ENCODE results near the gene SUCLA2.
"Not testable (repeated sequence)": the region's sequence is repeated elsewhere in the genome, so short reads cannot be mapped to it uniquely, and the experiment has no call there.

Gene SUCLA2

DNA sequence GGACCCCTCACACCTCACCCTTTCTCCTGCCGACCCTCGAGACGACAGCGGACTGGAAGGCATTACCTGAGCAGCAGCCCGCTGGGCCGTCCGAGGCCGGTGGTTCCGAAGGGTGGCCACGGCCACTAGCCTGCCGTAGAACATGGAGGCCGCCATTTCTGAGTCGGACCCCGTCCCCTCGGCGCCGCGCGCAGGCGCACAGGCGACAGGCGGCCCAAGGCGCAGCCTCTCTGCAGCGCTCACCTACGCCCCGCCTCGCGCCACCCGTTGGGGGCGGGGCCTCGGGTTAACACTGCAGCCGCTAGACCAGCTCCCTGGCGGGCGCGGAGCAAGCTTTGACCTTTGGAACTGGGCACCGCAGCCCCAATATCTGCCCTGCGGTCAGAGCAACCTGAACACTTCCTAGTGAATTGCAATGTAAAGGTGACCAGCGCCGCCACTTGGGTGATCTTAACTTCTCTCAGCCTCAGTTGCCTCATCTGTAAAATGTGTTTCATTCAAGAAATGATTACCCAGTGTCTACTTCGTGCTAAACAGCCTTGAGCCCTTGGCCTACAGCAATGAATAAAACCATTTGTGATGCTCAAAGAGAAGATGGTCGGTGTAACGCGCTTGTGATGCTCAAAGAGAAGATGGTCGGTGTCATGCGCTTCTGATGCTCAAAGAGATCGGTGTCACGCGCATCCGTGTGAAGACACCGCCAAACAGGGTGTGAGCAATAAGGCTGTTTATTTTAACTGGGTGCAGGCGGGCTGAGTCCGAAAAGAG, at the start of gene SUCLA2:
SUCLA2 (minus strand) TSS at position 160 of the 768 bp plus-strand sequence; CDS start at position 156, 4 bp downstream.
- DNase-seq (ENCODE audit: low read depth): peak; percentile 87

DNA sequence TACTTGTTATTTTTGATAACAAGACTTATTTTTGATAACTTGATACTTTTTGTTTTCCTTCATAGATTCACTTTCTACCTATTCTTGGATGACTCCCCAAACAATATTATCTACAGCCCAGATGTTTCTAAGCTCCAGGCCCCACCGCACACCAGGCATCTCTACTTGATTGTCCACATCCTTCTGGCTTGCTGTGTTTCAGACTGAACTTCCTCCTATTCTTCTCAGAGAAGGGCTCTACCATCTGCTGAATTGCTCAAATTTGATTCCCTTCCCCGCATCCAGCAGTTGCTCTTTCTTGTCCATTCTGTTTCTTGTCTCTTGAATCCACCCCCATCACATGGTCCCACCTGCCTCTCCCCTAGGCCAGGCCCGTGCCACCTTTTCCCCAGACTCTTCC, 49.5 kb upstream of the SUCLA2 start:
- no peak for DNase-seq (ENCODE audit: low read depth)

DNA sequence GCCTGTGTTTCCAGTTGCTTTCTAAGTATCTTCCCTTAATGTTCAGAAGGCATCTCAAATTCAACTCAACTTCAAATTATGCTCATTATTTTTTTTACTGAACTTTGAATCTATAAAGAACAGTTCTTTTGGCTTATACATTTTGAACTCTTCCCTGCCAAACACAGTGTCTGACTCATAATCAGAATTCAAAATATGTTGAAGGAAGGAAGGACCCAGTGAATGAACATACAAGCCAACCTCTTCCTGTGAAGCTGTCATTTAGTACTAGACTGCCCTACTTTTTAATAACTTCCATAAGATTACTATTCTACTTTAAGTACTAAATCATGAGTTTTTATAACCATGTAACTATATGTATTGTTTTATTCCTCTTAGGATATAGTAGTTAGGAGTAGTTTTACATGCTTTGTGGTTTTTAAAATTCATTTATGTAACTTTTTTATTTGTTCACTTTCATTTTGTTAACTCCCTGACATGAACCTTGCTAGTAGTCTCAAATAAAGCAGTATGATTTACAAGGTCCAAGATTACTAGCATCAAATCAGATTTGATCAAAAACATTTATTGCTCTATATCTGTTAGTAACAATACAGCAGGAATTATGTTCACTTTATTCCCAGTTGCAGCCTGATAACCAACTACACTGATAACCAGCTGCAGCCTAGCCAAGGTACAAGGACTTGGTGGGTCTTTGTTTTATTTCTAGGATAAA, 42.9 kb upstream of the SUCLA2 start:
- DNase-seq (ENCODE audit: low read depth): no peak

DNA sequence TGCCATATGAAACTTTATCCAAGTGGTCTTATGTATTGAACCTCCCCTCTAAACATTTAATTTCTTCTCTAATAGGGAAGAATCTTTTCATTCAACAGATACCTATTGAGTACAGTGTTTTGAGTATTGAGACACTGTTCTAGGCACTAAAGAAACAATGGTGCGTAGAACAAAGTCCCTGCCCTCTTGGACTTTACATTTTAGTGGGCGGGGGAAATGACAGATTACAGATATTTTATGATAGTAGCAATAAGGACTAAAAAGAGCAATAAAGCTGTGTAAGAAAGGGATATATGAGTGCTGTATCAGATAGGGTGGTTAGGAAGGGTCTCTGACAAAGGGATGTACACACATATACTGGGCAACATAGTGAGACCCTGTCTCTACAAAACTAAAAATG, 41.8 kb upstream of the SUCLA2 start:
- DNase-seq (ENCODE audit: low read depth): no peak

DNA sequence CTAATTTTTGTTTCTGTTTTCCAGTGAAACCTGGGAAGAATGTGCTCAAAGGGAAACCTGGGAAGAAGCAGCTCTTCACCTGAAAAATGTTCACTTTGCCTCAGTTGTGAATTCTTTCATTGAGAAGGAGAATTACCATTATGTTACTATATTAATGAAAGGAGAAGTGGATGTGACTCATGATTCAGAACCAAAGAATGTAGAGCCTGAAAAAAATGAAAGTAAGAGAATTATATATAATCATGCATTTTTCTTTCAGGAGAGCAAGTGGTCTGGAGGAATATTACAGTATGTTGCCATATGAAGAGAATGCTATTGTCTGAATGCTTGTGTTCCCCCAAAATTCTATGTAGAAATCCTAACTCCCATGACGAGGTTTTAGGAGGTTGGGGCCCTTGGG, 39.8 kb upstream of the SUCLA2 start:
- DNase-seq (ENCODE audit: low read depth): no peak

DNA sequence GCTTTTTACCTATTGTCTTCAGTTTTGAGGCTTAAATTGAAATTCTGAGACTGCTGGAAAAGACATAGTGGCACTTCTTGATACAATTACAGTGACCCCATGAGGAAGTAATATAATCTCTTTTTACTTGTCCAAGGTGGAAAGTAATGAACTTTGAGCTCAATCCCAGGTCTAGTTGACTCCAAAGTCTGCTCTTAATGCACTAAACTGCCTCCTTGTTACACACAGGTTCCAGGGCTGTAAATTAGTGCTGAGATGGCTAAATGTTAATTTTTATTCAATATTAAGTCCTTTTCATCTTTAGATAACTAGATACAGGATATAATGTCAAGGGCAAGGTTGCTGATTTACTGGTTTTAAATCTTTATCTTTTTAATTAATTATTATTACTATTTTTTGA, 39.0 kb upstream of the SUCLA2 start:
- DNase-seq (ENCODE audit: low read depth): no peak

DNA sequence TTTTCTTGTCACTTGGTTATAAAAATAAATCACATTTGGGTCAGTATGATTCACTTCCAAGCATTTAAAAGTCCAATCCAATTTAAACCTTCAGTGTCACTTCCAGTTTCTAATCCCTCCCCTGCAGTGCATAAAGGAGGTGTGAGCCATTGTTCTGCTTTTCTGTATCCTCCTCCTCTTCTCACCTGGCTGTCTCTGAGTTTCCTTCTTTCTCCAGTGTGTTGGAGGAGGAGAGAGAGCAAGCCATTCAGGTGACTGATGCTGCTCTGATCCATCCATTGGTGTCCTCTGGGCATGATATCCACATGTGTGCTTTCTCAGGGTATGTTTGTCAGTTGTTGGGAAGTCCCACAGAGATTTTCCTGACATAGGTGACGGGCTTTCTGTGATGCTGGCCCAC, 37.7 kb upstream of the SUCLA2 start:
- DNase-seq (ENCODE audit: low read depth): no peak

DNA sequence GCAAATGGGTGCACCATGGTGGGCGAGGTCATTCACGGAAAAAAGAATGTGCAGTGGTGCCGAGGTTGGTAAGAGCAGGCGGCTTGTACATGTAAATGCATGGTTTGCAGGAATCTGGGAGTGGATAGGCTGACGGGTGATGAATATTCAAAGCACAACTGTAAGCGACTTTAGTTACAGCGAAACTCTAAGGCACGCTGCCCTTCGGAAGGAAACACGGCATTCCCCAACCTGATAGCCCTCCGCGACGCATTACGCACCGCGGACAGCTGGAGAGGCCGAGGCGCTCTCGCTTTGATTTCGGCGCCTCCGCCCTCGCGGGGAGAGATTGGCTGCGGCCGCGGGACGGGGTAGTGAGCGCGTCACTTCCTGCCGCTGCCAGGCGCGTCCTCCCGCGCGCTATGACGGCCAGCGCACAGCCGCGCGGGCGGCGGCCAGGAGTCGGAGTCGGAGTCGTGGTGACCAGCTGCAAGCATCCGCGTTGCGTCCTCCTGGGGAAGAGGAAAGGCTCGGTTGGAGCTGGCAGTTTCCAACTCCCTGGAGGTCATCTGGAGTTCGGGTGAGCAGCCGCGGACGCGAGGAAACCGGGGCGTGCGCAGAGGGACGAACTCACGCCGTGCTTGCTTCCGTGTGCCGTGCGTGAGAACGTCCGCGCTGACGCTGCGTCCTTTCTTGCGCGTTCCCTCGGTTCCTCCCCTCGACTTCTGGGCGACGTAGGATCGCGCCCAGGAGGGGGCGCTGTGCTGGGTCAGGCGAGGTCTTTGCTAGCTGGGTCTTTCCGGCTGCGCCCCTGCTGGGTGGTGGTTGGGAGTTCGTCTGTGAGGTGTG, 36.5 kb upstream of the SUCLA2 start, which contains the start of gene NUDT15:
NUDT15 (plus strand) TSS at position 381 of the 828 bp plus-strand sequence; CDS start at position 402, 21 bp downstream.
- DNase-seq (ENCODE audit: low read depth): peak; percentile 89

DNA sequence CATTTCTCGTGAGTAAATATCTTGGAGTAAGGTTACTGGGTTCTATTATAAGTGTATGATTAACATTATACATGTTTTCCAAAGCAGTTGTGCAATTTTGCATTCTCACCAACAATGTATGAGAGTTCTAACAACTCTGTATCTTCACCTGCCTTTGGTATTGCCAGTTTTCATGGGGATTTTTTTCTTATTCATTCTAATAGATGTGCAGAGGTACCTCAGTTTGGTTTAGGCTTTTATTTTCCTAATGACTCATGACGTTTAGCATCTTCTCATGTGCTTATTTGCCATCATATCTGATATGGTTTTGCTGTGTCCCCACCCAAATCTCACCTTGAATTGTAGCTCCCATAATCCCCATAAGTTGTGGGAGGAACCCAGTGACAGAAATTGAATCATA, 28.8 kb upstream of the SUCLA2 start:
- DNase-seq (ENCODE audit: low read depth): no peak

DNA sequence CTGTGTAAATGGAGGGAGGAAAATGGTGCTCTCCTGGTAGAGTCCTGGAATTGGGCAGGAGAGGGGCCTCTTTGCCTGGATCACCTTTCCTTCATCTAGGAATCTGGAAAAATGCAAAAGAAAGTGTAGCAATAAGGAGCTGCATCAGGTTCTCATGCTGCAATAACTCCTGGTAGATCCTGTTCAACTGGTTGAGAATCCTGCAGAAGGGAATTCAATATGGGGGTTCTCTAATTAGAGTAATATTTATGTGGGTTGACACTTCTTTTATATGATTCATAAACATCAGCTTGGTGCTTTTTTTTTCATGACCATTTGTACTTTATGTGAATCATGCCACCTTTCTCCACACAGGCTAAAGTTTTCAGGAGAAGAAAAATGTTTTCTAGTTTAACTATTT, 27.0 kb upstream of the SUCLA2 start:
- no peak for DNase-seq (ENCODE audit: low read depth)

DNA sequence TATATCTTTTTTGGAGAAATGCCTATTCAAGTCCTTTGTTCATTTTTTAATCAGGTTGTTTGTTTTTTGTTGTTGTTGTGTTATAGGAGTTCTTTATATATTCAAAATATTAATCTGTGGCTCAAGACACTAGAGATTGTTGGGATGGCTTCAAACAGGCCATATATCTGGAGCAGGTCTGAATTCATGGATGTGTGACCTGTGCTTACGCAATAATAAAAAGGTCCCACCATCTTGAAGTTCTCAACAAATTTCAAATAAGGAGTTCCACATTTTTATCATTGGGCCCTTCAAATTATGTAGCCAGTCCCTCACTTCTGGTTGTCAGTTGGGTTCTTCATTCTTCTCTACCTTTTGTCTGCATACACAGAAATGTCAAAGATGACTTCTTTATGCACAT, 18.7 kb upstream of the SUCLA2 start:
- no peak for DNase-seq (ENCODE audit: low read depth)

DNA sequence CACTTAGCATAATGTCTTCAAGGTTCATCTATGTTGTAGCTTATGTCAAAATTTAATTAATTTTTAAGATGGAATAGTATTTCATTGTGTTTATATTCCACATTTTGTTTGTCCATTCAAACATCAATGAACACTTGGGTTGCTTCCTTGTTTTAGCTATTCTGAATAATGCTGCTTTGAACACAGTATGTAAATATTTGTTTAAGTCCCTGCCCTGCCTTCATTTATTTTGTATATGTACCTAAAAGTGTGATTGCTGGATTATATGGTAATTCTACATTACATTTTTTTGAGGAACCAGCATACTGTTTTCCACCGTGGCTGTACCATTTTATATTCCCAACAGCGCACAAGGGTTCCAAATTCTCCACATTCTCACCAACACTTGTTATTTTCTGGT, 17.6 kb upstream of the SUCLA2 start:
- DNase-seq (ENCODE audit: low read depth): no peak

DNA sequence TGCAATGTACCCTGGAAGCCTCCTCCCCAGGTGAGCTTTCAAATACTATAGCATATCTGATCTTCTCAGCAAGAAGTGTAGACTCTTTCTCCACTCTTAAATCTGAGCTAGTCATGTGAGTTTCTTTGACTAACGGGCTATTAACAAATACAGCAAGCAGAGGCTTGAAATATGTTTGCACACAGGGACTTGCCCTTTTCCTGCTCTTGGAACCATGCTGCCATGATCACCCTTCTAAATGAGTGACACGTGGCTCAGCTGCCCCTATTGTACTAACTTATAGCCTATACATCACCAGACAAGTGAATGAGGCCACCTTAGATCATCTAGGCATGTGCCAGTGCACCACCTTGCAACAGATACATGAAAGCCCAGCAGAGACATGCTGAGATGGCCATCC, 13.3 kb upstream of the SUCLA2 start:
- no peak for DNase-seq (ENCODE audit: low read depth)

DNA sequence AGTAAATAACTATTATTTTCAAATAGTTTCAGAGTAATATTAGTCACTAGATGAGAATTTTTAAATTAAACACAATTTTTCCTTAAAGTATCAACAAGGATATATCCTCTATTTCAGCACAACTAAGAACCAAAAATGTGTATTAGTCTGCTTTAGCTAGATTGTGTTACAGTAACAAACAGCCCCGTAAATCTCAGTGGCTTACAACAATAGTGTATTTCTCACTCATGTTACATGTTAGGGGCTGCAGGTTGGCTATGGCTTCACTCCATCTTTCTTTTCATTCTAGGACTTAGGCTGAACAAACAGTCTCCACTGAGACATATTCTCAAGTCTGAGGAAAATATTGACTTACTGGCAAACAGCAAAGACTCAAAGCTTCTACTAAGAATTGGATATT, 11.6 kb upstream of the SUCLA2 start:
- no peak for DNase-seq (ENCODE audit: low read depth)

DNA sequence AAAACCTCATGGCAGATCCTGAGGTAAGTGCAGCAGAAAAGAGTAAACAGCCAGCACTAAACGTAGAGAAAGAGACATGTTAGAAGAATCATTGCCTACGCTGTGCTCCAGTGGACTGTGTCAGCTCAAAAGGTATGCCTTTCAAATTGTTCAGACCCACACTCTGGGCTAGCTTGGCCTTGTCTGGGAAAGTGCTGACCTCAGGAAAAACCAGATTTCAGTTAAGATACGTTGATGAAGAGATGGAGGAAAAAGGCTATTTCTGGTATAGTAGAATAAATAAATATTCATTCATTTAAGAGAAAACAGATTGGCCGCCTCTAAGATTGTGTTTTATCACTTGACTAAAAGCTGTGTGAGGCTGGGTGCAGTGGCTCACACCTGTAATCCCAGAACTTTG, 9.6 kb upstream of the SUCLA2 start:
- no peak for DNase-seq (ENCODE audit: low read depth)

DNA sequence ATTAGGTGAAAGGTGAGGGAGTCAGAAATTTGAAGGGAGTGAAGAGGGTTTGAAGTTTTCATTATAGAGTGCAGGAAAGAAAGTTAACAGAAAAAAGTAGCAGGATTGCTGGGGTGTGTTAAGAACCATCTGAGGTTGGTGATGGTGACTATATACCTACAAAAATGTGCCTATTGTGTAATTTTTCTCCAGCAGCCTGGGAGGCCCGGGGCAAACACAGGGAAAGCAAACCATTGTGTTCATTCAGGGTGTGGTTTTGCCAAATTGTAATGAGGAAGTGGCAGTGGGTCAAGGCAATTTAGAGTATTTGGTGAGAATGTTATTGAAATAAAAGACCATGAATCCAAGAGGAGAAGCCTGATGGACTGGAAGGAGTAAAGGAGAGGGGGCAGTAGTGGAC, 8.2 kb upstream of the SUCLA2 start:
- DNase-seq (ENCODE audit: low read depth): no peak

DNA sequence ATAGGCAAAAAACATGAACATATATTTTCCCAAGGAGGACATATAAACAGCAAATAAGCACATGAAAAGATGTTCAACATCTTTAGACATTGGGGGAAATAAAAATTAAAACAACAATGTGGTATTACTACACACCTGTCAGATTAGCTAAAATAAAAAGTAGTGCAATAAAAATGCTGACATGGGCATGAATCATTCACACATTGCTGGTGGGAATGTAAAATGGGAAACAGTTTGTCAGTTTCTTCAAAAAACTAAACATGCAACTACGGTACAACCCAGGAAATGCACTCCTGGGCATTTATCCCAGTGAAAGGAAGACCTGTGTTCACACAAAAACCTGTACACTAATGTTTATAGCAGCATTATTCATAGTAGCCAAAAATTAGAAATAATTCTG, 5.3 kb upstream of the SUCLA2 start:
- no peak for DNase-seq (ENCODE audit: low read depth)

DNA sequence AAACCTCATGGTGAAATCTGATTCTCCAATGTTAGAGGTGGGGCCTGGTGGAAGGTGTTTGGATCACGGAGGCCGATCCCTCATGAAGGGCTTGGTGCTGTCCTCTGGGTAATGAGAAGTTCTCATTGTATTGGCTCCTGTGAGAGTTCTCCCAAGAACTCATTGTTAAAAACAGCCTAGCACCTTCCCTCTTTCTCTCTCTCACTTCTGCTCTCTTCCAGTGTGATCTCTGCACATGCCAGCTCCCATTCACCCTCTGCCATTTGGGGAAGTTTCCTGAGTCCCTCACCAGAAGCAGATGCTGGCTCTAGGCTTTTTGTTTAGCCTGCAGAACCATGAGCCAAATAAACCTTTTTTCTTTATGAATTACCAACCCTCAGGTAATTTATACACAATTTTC, 3.1 kb upstream of the SUCLA2 start:
- DNase-seq (ENCODE audit: low read depth): no peak

DNA sequence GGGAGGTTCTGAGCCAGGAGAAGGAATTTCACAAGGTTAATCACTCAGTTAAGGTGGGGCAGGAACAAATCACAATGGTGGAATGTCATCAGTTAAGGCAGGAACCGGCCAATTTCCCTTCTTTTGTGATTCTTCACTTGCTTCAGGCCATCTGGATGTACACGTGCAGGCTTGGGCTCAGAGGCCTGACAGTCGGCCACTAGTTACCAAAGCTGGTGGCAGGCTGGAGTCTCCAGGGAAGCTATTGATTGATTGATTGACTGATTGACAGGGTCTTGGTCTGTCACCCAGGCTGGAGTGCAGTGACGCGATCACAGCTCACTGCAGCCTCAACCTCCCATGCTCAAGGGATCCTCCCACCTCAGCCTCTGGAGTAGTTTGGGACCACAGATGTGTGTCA, 926 bp upstream of the SUCLA2 start:
- DNase-seq (ENCODE audit: low read depth): not testable (repeated sequence)

DNA sequence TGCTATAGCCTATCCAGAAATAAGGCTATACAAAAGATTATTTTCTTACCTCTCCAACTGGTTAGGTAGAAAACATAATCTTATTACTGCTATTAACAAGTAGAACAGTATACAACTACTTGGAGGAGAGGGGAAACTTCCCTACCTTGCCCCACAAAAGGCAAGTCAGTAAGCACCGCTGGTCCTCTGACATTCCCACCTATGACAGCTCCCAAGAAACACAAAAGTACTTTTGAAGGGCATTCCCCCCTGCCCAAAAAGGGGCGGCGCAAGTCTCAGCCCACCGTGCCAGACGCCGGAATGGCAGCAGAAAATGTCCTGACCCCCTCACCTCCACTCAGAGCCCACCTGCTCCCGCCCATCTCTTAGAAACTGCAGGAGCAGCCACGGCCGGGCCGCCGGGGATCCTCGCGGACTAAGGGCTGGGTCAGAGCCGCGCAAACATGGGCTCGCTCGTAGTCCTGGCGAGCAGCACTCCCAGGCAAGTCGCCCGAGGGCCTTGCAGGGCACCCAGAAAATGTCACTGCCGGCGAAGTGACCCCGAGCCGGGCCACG, 437 bp downstream of the SUCLA2 start:
- DNase-seq (ENCODE audit: low read depth): no peak

DNA sequence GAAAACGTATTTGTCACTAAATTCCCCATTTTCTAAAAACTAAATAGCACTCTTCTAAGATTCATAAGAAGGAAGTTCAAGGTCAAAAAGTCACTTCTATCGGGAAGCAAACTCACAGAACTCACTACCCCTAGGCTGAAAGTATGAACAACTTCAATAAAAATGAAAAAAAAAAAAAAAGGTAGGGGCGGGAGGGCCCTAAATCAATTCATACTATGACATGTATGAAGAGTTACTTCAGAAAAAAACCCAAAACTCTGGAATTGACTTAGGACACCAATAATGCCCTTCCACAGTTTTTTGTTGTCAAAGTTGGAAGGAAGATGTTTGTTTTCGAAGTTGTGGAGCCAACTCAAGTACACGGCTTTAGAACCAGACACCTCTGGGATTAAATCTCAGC, 1.1 kb downstream of the SUCLA2 start:
- DNase-seq (ENCODE audit: low read depth): no peak

DNA sequence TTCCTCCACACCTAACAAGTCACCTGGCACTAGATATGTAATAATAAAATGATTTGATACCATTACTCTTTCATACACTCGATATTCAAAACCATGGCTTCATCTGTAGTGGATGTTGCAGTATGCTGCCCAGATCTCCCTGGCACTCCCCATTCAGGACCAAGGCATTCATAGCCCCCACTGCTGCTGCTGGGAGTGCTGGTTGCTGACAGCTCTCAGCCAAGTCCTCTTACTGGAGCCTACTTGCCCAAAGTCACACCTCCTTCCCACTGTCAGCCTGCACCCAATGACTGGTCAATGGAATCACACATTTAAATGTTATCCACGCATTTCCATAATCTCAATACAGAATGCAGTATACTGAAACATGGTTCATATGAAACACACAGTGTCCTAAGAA, 3.7 kb downstream of the SUCLA2 start:
- DNase-seq (ENCODE audit: low read depth): no peak

Measured in stimulated activated CD4-positive, alpha-beta T cell treated with anti-CD3 and anti-CD28 coated beads, Interleukin-2, amount 100 ng/mL, for 4 hours (primary cell).